Cardiac muscle cell (in vitro differentiated cells and primary cell): ENCODE results near the gene NFE2. TPM values are rescaled to one million over a fixed set of nuclear protein-coding genes. Genes with fewer than 3 reads are reported as not detected.

Experiments used
- DNase-seq, 2 donors: peaks; one replicate each; pipeline versions ENCODE4 v3.0.0 to v3.0.0-alpha.2; 2010 to 2017; ENCODE audit warnings: low read depth in 1 of 2, low spot score in 1 of 2
- H3K27ac ChIP-seq: fragments of 200-600 bp; sonication (generic); 2 replicates; pipeline ENCODE4 v1.5.1; 2016
- H3K27me3 ChIP-seq: fragments of 200-600 bp; sonication (generic); 2 replicates; pipeline ENCODE4 v1.6.0; 2016; ENCODE audit warnings: control low read depth
- H3K36me3 ChIP-seq: fragments of 200-600 bp; sonication (generic); 2 replicates; pipeline ENCODE4 v1.5.1; 2016; ENCODE audit warnings: control low read depth
- H3K4me1 ChIP-seq: fragments of 200-600 bp; sonication (generic); 2 replicates; pipeline ENCODE4 v1.8.1; 2017; ENCODE audit warnings: low read depth, mild to moderate bottlenecking, mixed run types
- H3K4me3 ChIP-seq: fragments of 200-600 bp; sonication (generic); 2 replicates; pipeline ENCODE4 v1.5.1; 2016; ENCODE audit warnings: mild to moderate bottlenecking
- H3K9me3 ChIP-seq: fragments of 200-600 bp; sonication (generic); 2 replicates; pipeline ENCODE4 v1.5.1; 2017; ENCODE audit warnings: low read depth, mild to moderate bottlenecking, control low read depth
- polyA plus RNA-seq: library from polyadenylated mRNA; unstranded; fragments of >200 nt; fragmentation: Nextera tagmentation; extraction: Ambion mirVana; gene quantifications from 2 replicates; pipeline ENCODE4 v1.2.1, GENCODE V29; 2016
- total RNA-seq: library from RNA; depleted of rRNA; stranded (reverse); fragments of >200 nt; gene quantifications from 2 replicates; pipeline ENCODE4 v1.2.3, GENCODE V29; 2016
- TF ChIP-seq, protein P1 (sequence below): IDR thresholded peaks from 2 replicates; pipeline ENCODE4 v1.5.1; 2012; ENCODE audit warnings: low read depth, mild to moderate bottlenecking, low read length

NFE2 gene
- total and polyA plus RNA-seq, 2 experiments from 2014 or later, result 4.9 to 8.4 TPM

GRCh38 chr12:54280468-54281260 lies 20.2 kb downstream of the NFE2 start, which contains the start of gene HNRNPA1:
Gene HNRNPA1 (plus strand): TSS chr12:54280726. CDS start chr12:54280808, 82 bp downstream.
- Histone ChIP-seq H3K4me3 (peak within 1 kb of the TSS; percentile 91), H3K27ac (peak within 1 kb of the TSS; percentile 97), H3K9me3 (no peaks in the 10 kb centered on the region), H3K27me3 (no peaks in the 10 kb centered on the region), H3K4me1 (peaks cover 44% of the 10 kb centered on the region), H3K36me3 (peaks cover 30% of the 10 kb centered on the region)
- peak; percentile 99 to 100 for DNase-seq
- TF ChIP-seq, protein P1, sequence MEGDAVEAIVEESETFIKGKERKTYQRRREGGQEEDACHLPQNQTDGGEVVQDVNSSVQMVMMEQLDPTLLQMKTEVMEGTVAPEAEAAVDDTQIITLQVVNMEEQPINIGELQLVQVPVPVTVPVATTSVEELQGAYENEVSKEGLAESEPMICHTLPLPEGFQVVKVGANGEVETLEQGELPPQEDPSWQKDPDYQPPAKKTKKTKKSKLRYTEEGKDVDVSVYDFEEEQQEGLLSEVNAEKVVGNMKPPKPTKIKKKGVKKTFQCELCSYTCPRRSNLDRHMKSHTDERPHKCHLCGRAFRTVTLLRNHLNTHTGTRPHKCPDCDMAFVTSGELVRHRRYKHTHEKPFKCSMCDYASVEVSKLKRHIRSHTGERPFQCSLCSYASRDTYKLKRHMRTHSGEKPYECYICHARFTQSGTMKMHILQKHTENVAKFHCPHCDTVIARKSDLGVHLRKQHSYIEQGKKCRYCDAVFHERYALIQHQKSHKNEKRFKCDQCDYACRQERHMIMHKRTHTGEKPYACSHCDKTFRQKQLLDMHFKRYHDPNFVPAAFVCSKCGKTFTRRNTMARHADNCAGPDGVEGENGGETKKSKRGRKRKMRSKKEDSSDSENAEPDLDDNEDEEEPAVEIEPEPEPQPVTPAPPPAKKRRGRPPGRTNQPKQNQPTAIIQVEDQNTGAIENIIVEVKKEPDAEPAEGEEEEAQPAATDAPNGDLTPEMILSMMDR, result no peak

GRCh38 chr12:54279632-54280467 lies 21.0 kb downstream of the NFE2 start, which contains the start of gene CBX5:
Gene CBX5 (minus strand): TSS chr12:54280122. CDS start chr12:54257650, 22,472 bp downstream.
- H3K4me3 ChIP-seq, result peak within 1 kb of the TSS; percentile 91
- H3K36me3 ChIP-seq, result peaks cover 24% of the 10 kb centered on the region
- peak within 1 kb of the TSS; percentile 97 for H3K27ac ChIP-seq
- no peaks in the 10 kb centered on the region for H3K27me3 ChIP-seq
- no peaks in the 10 kb centered on the region for H3K9me3 ChIP-seq
- H3K4me1 ChIP-seq, result peaks cover 37% of the 10 kb centered on the region
- DNase-seq, result peak; percentile 100
- TF ChIP-seq, protein P1, result no peak

GRCh38 chr12:54279227-54279631 lies 21.6 kb downstream of the NFE2 start:
- DNase-seq, result no peak
- Histone ChIP-seq H3K4me1 (peaks cover 36% of the 10 kb centered on the region), H3K4me3 (peak overlapping the region; percentile 91), H3K36me3 (peaks cover 22% of the 10 kb centered on the region), H3K27me3 (no peaks in the 10 kb centered on the region), H3K9me3 (no peaks in the 10 kb centered on the region), H3K27ac (peak overlapping the region; percentile 97)
- TF ChIP-seq, protein P1, result no peak

DNA sequence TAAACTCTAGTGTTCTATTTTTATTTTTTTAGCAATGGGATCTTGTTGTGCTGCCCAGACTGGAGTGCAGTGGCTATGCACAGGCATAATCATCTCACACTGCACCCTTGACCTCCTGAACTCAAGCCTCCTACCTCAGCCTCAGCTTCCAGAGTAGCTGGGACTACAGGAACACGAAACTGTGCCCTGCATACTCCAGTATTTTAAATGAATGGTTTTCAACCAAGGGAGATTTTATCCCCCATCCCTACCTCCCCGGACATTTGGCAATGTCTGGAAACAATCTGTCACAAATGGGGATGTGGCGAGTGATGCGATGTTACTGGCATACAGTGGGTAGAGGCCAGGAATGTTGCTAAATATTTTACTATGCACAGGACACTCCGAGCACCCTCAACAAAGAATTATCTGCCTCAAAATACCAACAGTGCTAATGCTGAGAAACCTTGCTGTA lies 23.0 kb downstream of the NFE2 start:
- peak overlapping the region; percentile 97 for H3K27ac ChIP-seq
- no peaks in the 10 kb centered on the region for H3K9me3 ChIP-seq
- H3K36me3 ChIP-seq, result peaks cover 11% of the 10 kb centered on the region
- no peaks in the 10 kb centered on the region for H3K27me3 ChIP-seq
- TF ChIP-seq, protein P1, result no peak
- H3K4me1 ChIP-seq, result peaks cover 31% of the 10 kb centered on the region
- H3K4me3 ChIP-seq, result peak overlapping the region; percentile 91
- peak in 1 of 2 donors; percentile 64 for DNase-seq

- no peak for DNase-seq
- Histone ChIP-seq H3K36me3 (peaks cover 3% of the 10 kb centered on the region), H3K4me3 (no peak overlapping the region), H3K4me1 (peaks cover 20% of the 10 kb centered on the region), H3K9me3 (no peaks in the 10 kb centered on the region), H3K27me3 (no peaks in the 10 kb centered on the region), H3K27ac (no peak overlapping the region)
- TF ChIP-seq, protein P1, result no peak
Observed at GRCh38 chr12:54276368-54276767, 24.4 kb downstream of the NFE2 start.
